CD14-positive monocyte (primary cell): ENCODE data around the gene ARL4C. TPM values are rescaled to one million over a fixed set of nuclear protein-coding genes. Genes with fewer than 3 reads are reported as not detected.

Source experiments
- DNase-seq, 3 donors: peaks; one replicate each; pipeline ENCODE4 v3.0.0-alpha.2; 2011 to 2022
- H2AFZ ChIP-seq: 2 replicates; pipeline ENCODE4 v1.6.0; 2012; ENCODE audit warnings: mild to moderate bottlenecking, low read depth, low read length, inconsistent platforms; ENCODE audit not compliant: insufficient read depth, poor library complexity, severe bottlenecking
- H3K27ac ChIP-seq, 2 donors: 1 replicate in 1 of 2; 2 replicates in 1 of 2; pipeline ENCODE4 v1.5.1; 2012 to 2013; ENCODE audit warnings: low read length in 2 of 2, control low read depth in 1 of 2, inconsistent platforms in 1 of 2, low read depth in 1 of 2, mild to moderate bottlenecking in 1 of 2
- H3K27me3 ChIP-seq, 2 donors: one replicate each; pipeline versions ENCODE4 v1.6.0 to v1.6.1; 2011 to 2013; ENCODE audit warnings: low read length in 2 of 2; ENCODE audit not compliant: control insufficient read depth in 2 of 2, insufficient read depth in 2 of 2
- H3K36me3 ChIP-seq, 2 donors: replicated peaks in 1 of 2; 1 replicate in 1 of 2; 2 replicates in 1 of 2; pipeline versions ENCODE4 v1.5.1 to v1.6.1; 2012 to 2013; ENCODE audit warnings: low read length in 2 of 2, control low read depth in 1 of 2, inconsistent platforms in 1 of 2, mild to moderate bottlenecking in 1 of 2; ENCODE audit not compliant: insufficient read depth in 2 of 2, control insufficient read depth in 1 of 2
- H3K4me1 ChIP-seq, 2 donors: 1 replicate in 1 of 2; 2 replicates in 1 of 2; pipeline versions ENCODE4 v1.5.1 to v1.6.1; 2012 to 2013; ENCODE audit warnings: low read length in 2 of 2, control low read depth in 1 of 2, inconsistent platforms in 1 of 2, mild to moderate bottlenecking in 1 of 2, moderate library complexity in 1 of 2; ENCODE audit not compliant: insufficient read depth in 2 of 2, control insufficient read depth in 1 of 2
- H3K4me2 ChIP-seq: replicated peaks from 2 replicates; pipeline ENCODE3; 2012; ENCODE audit warnings: low read length, moderate library complexity, mild to moderate bottlenecking; ENCODE audit not compliant: poor library complexity, severe bottlenecking; ENCODE audit errors: extremely low read depth
- H3K4me3 ChIP-seq, 3 experiments: fragments of 200-600 bp in 1 of 3; sonication (generic) in 1 of 3; replicated peaks in 1 of 3; 1 replicate in 2 of 3; 2 replicates in 1 of 3; pipeline ENCODE4 v1.5.1; 2011 to 2013; ENCODE audit warnings: low read length in 3 of 3, mild to moderate bottlenecking in 3 of 3, control low read depth in 2 of 3, low read depth in 2 of 3, inconsistent platforms in 1 of 3, moderate library complexity in 1 of 3
- H3K79me2 ChIP-seq: 2 replicates; pipeline ENCODE4 v1.6.0; 2012; ENCODE audit warnings: mild to moderate bottlenecking, control low read depth, inconsistent platforms, low read length, moderate library complexity; ENCODE audit not compliant: insufficient read depth
- H3K9ac ChIP-seq: 2 replicates; pipeline ENCODE4 v1.6.0; 2017; ENCODE audit warnings: low read length, mild to moderate bottlenecking; ENCODE audit not compliant: insufficient read depth, poor library complexity, severe bottlenecking
- H3K9me3 ChIP-seq, 2 donors: replicated peaks in 1 of 2; 1 replicate in 1 of 2; 2 replicates in 1 of 2; pipeline versions ENCODE4 v1.5.1 to v1.6.1; 2012 to 2013; ENCODE audit warnings: low read length in 2 of 2, control low read depth in 1 of 2; ENCODE audit not compliant: control insufficient read depth in 1 of 2, insufficient read depth in 1 of 2
- H4K20me1 ChIP-seq: 2 replicates; pipeline ENCODE4 v1.6.0; 2012; ENCODE audit warnings: mild to moderate bottlenecking, low read length, control low read depth, moderate library complexity; ENCODE audit not compliant: insufficient read depth
- H3K27ac Mint-ChIP-seq, 7 donors: one replicate each; pipeline ENCODE4 v1.8.0; 2020; ENCODE audit warnings: mild to moderate bottlenecking in 7 of 7, mixed read lengths in 7 of 7, moderate library complexity in 6 of 7, inconsistent platforms in 2 of 7
- H3K27me3 Mint-ChIP-seq, 3 donors: one replicate each; pipeline ENCODE4 v1.8.0; 2021 to 2022; ENCODE audit warnings: low read depth in 3 of 3, mild to moderate bottlenecking in 3 of 3, mixed read lengths in 3 of 3, moderate library complexity in 3 of 3, inconsistent platforms in 1 of 3
- H3K36me3 Mint-ChIP-seq, 2 donors: one replicate each; pipeline ENCODE4 v1.8.0; 2020; ENCODE audit warnings: mixed read lengths in 2 of 2, inconsistent platforms in 1 of 2, mild to moderate bottlenecking in 1 of 2
- H3K4me1 Mint-ChIP-seq: one replicate; pipeline ENCODE4 v1.8.0; 2020; ENCODE audit warnings: mild to moderate bottlenecking, mixed read lengths
- H3K4me3 Mint-ChIP-seq, 2 donors: one replicate each; pipeline ENCODE4 v1.8.0; 2020; ENCODE audit warnings: mild to moderate bottlenecking in 2 of 2, mixed read lengths in 2 of 2, moderate library complexity in 1 of 2
- H3K9me3 Mint-ChIP-seq, 7 donors: one replicate each; pipeline ENCODE4 v1.8.0; 2020 to 2022; ENCODE audit warnings: mixed read lengths in 7 of 7, mild to moderate bottlenecking in 6 of 7, moderate library complexity in 6 of 7, inconsistent platforms in 2 of 7
- WGBS: methylation state at CpG from one replicate; pipeline ENCODE4 v1.1.5; 2013; ENCODE audit warnings: missing lambda C conversion rate; ENCODE audit not compliant: insufficient coverage; 5-methylcytosine and 5-hydroxymethylcytosine counted together
- intact Hi-C, 2 donors: fragments of 100-400 bp; cut with micrococcal nuclease; formaldehyde crosslinking; loops; one replicate each; pipeline versions ENCODE4 v1.15.0 to v1.15.1; 2023
- polyA plus RNA-seq, 3 donors: library from polyadenylated mRNA; depleted of rRNA in 1 of 3; unstranded in 2 of 3; stranded (reverse) in 1 of 3; fragments of 300-500 nt in 2 of 3; fragments of >200 nt in 1 of 3; fragmentation: Illumina TruSeq in 2 of 3; gene quantifications; 1 replicate in 2 of 3; 2 replicates in 1 of 3; pipeline ENCODE4 v1.2.3, GENCODE V29; 2012 to 2021
- TF ChIP-seq, protein P1 (sequence below): fragments of 200-600 bp; IDR thresholded peaks from one replicate; pipeline ENCODE4 v1.8.0; 2022; ENCODE audit warnings: antibody characterized with exemption, mild to moderate bottlenecking

The ARL4C gene
- polyA plus RNA-seq, 3 donors = 4.0 to 90.9 (median 6.4) TPM

DNA sequence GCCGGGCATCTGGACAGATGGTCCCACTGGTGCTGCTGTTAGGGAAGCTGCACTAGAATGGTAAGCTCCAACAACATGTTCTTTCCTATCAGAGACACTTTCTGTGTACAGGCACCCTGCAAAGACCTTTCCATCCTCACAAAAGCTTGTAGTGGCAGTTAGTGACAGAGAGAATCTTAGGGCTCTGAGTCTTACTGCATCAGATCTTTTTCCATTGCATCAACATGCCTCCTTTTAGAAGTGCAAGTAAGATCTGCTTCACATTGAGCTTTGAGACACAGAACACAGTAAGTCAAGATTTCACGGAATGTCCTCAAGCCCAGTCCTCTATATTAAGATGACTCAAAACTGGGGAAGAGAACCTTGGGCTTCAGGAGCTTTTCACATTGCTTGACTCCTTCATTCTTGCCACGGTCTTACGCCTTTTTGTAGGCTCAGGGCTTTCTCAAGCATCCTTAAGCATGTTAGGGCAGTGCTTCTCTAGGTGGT lies 52.6 kb downstream of the ARL4C start:
- WGBS = 94% methylated on average over 3 of the region's 4 CpGs
- Histone ChIP-seq H3K4me1 (peaks cover 34 to 40% of the 10 kb centered on the region in 2 donors), H2AFZ (peak overlapping the region; percentile 34), H3K79me2 (no peaks in the 10 kb centered on the region), H3K4me2 (no peak overlapping the region), H3K27ac (peak overlapping the region in 1 of 2 donors; percentile 98), H3K27me3 (no peaks in the 10 kb centered on the region), H3K9ac (no peak overlapping the region), H3K36me3 (no peaks in the 10 kb centered on the region), H4K20me1 (no peaks in the 10 kb centered on the region), H3K9me3 (no peaks in the 10 kb centered on the region), H3K4me3 (no peak overlapping the region)
- Mint-ChIP-seq H3K4me3 (no peak overlapping the region), H3K27ac (peak overlapping the region in 5 of 7 donors; percentile 57 to 99 (median 79)), H3K4me1 (peaks cover 37% of the 10 kb centered on the region), H3K36me3 (peaks cover 0 to 3% of the 10 kb centered on the region in 2 donors), H3K9me3 (peaks cover 1 to 10% (median 5%) of the 10 kb centered on the region in 7 donors), H3K27me3 (peaks cover 0 to 4% (median 2%) of the 10 kb centered on the region in 3 donors)
- TF ChIP-seq, protein P1, sequence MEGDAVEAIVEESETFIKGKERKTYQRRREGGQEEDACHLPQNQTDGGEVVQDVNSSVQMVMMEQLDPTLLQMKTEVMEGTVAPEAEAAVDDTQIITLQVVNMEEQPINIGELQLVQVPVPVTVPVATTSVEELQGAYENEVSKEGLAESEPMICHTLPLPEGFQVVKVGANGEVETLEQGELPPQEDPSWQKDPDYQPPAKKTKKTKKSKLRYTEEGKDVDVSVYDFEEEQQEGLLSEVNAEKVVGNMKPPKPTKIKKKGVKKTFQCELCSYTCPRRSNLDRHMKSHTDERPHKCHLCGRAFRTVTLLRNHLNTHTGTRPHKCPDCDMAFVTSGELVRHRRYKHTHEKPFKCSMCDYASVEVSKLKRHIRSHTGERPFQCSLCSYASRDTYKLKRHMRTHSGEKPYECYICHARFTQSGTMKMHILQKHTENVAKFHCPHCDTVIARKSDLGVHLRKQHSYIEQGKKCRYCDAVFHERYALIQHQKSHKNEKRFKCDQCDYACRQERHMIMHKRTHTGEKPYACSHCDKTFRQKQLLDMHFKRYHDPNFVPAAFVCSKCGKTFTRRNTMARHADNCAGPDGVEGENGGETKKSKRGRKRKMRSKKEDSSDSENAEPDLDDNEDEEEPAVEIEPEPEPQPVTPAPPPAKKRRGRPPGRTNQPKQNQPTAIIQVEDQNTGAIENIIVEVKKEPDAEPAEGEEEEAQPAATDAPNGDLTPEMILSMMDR = no peak
- DNase-seq = no peak
- intact Hi-C loops = no loop called here
